Activated T-cell treated with anti-CD3 and anti-CD28 coated beads for 1 hour (primary cell): Measurements from ENCODE around the gene NCMAP.
A peak's percentile ranks its signal among the peaks of the same experiment; 100 is the strongest.

Experiments used
- DNase-seq: peaks from one replicate; pipeline ENCODE4 v3.0.0-alpha.2; 2020; ENCODE audit warnings: low read depth

NCMAP gene

GRCh38 chr1:24622218-24622617 lies 66.3 kb downstream of the NCMAP start:
- no peak for DNase-seq

DNA sequence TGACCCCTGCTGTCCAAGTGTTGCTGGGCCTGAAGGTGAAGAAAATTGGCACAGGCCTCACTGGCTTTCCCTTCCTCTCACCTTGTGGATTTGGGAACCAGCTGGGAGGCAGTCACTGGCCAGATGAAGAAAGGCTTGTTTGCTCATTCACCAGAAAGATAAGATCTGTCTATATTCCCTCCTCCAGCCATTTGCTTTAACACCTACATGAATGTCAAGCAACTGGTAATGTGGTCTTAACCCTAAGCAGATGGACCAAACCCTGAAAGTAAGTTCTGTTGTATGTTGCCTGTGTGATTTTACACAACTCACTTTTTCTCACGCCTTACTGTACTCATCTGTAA lies 76.9 kb downstream of the NCMAP start:
- DNase-seq = no peak

DNA sequence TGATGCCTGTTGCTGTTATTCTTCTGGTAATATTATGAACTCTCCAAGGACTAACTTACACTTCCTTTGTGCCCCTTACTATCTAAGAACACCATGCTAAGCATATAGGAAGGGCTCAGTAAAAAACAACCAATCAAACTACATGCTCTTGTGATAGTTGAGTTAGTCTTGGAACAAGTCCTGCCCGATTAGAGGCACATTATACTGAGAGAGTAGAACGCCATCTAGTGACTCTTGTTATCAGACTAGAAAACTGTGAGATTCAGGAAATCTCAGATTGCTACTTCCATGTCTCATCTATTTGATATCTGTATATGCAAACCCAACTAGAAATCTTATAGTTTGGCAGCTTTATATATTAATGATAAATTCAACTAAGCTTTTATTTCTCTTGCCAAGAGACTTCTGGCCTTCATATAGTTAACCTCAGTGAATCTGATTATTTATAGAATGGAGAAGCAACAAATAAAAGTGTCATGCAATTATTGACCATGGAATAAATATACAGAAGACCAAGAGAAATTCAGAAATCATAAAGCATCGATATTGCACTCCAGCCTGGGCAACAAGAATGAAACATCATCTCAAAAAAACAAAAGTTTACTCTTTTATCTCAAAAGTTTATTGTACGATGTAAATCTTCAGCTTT lies 79.4 kb downstream of the NCMAP start:
- no peak for DNase-seq

GRCh38 chr1:24636661-24637357 lies 80.9 kb downstream of the NCMAP start:
- no peak for DNase-seq

DNA sequence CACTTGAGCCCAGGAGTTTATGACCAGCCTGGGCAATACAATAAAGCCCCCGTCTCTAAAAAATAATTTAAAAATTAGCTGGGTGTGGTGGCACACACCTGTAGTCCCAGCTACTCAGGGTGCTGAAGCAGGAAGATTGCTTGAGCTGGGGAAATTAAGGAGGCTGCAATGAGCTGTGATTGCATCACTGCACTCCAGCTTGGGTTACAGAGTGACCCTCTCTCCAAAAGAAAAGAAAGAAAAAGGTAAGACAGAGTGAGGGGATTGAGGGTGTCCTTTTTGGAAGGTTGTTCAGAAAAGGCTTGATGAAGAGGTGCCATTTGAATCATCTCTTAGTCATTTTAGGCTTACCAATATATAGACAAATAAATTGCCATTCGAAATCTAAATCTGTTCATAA lies 83.2 kb downstream of the NCMAP start:
- DNase-seq = no peak

DNA sequence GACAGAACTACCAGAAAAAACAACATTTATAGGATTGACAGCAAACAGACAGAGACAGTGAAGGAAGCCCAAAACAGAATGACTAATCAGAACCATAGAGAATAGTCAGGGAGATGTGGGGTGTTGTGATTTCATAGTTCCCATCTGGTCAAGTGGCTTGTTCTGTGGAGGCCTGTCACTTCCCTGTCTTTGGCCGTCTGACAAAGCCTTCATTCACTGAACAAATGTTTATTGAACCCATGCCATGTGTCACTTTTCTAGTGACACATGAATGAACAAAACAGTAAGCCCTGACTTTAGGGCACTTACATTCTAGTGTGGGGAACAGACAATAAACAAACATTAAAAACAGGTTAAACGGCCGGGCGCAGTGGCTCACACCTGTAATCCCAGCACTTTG lies 84.0 kb downstream of the NCMAP start:
- no peak for DNase-seq

- no peak for DNase-seq
Measured at GRCh38 chr1:24640288-24640687, 84.4 kb downstream of the NCMAP start.

GRCh38 chr1:24641646-24642151 lies 85.8 kb downstream of the NCMAP start:
- DNase-seq = peak; percentile 17

DNA sequence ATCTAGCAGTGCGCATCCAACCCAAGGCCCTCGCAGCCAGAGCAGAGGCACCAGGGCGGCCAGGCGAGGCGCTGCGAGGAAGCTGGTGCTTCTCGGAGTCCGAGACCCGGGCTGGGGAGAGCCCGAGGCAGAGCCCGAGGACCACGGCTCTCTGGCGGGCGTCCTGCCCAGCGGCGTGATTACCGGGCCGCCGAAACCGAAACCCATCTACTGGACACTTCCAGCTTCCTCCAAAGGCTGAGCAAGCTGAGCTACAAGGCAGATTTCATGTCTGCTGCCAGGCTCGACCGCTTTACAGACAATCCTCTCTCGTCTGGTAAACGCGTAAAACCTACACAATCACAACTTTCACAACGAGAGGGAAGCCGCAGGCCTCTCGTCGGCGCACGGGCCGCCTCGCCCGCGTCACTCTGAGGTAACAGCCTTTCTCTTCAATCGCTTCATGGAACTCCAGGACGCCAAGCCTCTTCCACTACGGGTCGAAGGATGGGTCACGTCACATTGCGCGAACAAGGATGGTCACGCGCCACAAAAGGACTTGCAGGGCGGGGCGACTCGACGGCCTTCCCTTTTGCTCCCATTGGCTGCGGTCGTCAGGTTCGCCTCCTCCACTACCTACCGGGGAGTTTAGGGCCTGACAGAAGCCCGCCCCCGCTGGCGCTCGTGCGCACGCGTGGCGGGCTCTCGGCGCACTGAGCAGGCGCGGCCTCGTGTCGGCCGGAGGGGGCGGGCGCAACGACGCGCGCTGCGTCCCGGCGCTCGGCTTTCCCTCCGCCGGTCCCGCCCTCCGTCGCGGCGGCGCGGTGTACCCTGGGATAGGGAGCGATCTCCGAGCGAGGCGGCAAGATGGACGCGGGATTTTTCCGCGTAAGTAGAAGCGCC lies 86.8 kb downstream of the NCMAP start, which contains the start of gene SRRM1:
SRRM1 (plus strand) TSS at position 822 of the 882 bp plus-strand sequence; CDS start at position 847, 25 bp downstream.
- DNase-seq = peak; percentile 96

DNA sequence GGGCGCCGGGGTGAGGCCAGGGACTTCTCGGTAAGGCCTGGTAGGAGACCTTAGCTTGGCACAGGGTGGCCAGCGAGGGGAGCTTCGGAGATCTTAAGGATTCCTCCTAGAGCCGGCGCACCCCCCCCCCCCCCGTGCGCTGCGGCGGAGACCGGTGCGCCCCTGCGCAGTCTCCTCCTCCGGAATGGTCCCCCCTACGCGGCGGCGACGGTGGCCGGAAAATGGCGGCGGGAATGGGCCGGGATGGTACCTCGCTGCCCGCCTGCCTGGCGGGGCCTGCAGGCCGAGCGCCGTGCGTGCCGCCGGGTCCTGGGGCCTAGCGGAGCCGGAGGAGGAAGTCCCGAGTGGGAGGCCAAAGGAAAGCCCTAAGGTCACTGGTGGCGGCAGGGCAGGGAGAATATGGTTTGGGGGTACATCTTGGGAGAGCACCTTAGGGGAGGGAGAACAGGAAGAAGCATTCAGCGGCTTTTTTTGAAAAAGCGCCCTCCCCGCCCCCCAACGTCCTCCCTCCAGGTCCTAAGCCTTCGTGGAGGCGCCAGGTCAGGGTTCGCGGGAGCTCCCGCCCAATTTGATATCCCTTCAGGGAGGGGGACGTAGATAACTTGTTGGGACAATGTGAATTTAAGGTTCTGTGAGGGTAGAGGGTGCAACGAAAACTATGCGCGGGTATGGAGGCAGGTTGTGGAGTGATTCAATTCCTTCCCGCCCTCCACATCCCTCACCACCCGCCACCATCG lies 87.6 kb downstream of the NCMAP start:
- DNase-seq = no peak

DNA sequence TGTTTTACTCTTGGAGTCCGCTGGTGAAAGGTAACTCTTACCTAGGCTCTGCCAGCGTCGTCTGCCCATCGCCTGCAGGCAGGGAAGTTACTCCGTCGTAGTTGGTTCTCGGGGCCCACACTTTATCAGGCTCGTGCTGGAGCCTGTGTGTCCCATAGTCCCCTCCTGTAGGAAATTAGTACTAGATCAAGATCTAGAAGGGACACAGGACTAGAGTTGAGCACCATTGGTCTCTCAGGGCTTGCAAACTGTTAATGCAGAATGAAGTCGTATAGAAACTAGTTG lies 88.2 kb downstream of the NCMAP start:
- no peak for DNase-seq

DNA sequence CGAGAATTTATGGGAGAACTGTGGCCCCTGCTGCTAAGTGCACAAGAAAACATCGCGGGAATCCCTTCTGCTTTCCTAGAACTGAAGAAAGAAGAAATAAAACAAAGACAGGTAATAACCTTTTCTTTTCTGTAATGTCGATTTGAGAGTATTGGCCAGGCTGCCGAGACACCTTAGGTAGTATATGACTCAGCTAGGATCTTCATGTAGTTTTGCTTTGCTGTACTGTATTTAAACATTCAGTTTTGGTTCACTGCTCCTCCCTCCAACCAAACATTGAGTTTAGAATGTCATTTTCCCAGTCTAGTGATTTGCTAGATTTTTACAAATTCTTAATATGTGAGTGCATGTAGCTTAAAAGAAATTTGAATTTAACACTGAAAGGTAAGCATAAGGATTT lies 93.0 kb downstream of the NCMAP start:
- DNase-seq = no peak

DNA sequence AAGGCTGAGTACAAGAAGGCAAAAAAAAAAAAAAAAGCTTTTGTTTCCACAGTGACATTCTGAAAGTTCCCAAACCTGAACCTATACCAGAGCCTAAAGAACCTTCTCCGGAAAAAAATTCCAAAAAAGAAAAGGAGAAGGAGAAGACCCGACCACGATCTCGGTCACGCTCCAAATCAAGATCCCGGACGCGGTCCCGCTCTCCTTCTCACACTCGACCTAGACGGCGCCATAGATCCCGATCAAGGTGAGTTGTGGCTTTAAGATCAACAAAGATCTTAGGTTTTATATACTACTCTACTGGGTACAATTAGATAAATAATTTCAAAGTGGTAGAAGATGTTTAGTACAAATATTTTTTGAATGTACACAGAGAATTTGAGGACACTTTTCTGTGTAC lies 96.5 kb downstream of the NCMAP start:
- no peak for DNase-seq

DNA sequence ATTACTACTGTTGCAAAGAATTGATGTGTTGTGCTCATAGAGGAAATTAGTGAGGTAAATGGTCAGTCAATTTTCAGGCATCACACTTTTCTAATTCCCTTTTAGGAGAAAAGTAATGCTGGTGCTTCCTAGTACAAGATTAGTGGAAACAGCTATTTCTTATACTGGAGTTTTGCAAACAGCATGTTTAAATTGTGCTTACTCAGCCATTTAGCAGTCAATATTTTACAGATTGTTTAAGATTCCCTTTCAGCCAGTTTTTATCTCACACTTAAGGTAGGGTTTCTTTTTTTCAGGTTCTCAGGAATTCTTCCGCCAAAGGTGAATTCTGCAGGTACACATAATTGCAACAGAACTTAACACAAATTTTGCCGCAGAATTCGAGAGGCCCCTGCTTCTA lies 98.1 kb downstream of the NCMAP start:
- DNase-seq = no peak

DNA sequence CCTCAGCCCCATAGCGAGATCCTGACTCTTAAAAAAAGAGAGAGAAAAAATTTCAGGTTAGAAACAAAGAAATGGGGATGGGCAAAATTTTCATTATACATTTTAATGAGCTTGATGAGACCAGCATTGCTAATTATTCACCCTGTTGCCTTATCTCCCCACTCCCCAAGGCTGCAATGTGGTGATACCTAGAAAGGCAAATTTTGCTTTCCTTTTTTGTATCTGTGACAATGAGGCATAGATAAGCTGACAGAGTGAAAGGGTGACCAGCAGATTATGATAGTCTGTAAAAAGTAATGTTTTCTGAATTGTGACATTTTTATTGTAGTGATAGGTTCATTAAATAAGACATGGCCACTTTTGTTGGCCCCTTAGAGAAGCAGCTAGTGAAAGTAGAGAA lies 100.2 kb downstream of the NCMAP start:
- no peak for DNase-seq

DNA sequence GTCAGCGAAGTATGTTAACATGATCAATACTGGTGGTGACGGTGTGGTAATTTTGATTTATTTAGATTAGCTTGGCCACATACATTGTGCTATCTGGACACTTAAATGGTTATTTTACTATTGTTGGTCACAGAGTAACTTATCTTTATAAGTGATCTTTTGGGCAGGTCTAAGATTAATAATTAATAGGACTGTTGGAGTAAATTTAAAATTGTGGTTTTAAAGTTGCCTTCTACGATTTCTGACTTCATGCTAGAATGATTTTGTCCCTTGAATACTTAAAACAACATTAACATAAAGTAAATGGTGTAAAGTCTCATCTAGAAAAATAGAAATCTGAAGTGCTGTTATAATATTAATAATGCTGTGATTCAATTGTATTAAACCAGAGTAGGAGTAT lies 101.9 kb downstream of the NCMAP start:
- DNase-seq = no peak
